Measurements from ENCODE around the gene NFILZ.

DNA sequence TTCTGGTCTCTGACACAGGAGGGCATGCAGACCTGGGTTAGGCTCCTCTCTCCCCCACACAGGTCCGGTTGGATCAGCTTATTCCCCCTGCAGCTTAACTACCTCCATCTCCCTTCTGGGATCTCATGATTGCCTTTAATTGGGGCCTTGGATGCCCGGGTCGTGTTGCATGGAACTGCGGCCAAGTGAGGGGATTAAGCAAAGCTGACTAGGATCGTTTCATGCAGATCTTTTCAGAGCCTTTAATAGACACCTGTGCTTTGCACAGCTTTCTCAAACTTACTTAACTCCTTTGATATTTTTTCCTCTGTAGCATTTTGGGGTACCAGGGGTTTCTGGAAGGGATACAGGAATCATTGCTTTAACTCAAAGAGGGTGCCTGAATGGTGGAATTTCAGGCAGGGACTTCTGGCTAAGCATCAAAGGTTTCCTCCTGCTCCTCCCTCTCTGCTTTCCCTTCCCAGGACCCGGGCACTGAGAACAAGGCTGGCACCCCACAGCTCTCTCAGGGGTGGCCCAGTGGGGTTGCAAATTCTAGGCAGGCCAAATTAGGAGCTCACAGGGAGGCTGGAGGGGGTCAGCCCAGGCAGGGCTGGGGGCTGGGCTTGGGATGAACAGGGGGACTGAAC lies 477 bp downstream of the NFILZ start:
- TF ChIP-seq, protein P1, sequence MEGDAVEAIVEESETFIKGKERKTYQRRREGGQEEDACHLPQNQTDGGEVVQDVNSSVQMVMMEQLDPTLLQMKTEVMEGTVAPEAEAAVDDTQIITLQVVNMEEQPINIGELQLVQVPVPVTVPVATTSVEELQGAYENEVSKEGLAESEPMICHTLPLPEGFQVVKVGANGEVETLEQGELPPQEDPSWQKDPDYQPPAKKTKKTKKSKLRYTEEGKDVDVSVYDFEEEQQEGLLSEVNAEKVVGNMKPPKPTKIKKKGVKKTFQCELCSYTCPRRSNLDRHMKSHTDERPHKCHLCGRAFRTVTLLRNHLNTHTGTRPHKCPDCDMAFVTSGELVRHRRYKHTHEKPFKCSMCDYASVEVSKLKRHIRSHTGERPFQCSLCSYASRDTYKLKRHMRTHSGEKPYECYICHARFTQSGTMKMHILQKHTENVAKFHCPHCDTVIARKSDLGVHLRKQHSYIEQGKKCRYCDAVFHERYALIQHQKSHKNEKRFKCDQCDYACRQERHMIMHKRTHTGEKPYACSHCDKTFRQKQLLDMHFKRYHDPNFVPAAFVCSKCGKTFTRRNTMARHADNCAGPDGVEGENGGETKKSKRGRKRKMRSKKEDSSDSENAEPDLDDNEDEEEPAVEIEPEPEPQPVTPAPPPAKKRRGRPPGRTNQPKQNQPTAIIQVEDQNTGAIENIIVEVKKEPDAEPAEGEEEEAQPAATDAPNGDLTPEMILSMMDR (IDR thresholded peaks at IDR 0.05; ENCODE audit: borderline replicate concordance, extremely low read depth, low read length, poor library complexity, severe bottlenecking) = no peak
- no peak for TF ChIP-seq EZH2 (IDR thresholded peaks at IDR 0.05; ENCODE audit: borderline replicate concordance, low read depth, low read length, severe bottlenecking)

All from DND-41 (cell line).